Measurements from ENCODE around the gene SPATC1L.

SPATC1L gene

DNA sequence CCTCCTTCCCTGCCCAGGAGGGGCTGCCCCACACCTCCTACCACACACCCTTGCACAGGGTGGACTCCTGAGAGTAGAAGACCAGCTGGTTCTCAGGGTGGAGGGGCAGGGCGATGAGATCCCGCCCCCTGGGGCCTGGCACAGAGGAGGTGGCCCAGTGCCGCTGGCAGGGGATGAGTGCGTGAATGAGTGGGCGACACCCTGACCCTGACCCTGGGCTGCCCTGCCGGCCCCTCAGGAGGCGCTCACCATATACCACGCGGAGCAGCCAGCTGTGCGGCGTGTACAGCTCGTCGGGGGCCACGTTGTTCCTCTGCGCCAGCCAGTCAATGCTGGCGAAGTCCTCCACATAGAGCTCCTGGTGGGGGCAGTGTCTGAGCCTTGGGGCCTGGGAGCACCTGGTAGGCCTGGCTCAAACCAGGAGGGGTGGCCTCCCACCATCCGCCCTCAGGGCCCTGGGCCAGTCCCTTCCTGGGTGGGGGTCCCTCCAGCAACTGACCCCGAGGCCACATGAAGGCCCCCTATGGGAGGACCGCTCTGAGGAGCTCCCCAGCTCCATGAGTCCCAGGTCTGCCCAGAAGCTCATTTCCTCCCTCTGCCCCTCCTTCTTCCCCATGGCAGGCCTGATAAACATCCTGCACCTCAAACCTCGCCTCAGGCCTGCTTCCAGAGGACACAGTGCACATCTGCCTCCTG lies 31.3 kb upstream of the SPATC1L start:
- H3K9me3 ChIP-seq (ENCODE audit: control insufficient read depth, low read length): no peaks in the 10 kb centered on the region
- H3K4me1 ChIP-seq (ENCODE audit: control insufficient read depth, insufficient read depth, low read length, poor library complexity, severe bottlenecking): no peaks in the 10 kb centered on the region
- H3K27me3 ChIP-seq (replicated peaks; ENCODE audit: control insufficient read depth, insufficient read depth, low read length, poor library complexity, severe bottlenecking): no peaks in the 10 kb centered on the region
- peaks cover 20% of the 10 kb centered on the region for H3K36me3 ChIP-seq (ENCODE audit: control insufficient read depth, insufficient read depth, low read length)
- DNase-seq: no peak
- H3K4me3 ChIP-seq (ENCODE audit: insufficient read depth, low read depth, low read length, poor library complexity, severe bottlenecking): no peak overlapping the region
- no peak overlapping the region for H3K27ac ChIP-seq (ENCODE audit: insufficient read depth, low read length, poor library complexity, severe bottlenecking)

DNA sequence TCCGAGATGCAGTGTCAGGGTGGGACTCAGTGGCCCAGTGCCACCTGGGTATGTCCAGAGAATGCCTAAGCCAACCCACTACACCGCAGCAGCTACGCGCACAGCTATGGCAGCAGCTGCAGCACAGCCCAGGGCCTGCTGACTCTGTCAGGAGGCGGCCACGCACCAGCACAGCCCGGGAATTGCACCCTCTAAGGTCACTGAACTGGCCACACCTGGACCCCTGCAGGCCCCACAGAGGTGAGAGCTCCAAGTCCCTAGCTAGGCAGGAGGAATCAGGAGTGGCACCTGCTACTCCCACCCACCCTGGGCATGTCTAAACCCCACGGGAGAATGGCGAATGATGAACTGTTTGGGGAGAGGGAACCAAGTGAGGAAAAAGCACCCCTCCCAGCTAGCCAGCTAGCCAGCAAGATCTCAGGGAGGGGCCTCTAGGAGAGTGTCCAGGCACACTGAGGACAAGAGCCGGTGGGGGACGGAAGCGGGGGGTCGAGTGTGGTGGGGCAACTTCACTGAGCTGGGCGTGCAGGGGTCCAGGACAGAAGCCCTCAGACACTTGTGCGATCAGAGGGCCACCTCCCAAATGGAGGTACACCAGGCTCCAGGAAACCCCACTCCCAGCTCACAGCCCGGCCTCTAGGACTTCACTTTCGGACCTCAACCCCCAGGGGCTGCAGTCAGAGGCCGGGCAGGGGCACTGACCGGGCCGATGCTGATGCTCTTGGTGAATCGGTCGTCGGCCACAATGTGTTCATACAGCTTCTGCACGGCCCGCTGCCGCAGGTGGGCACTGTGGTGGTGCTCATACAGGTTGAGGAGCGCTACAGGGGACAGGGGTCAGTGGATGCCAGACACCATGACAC lies 30.4 kb upstream of the SPATC1L start:
- H3K27ac ChIP-seq (ENCODE audit: insufficient read depth, low read length, poor library complexity, severe bottlenecking): no peak overlapping the region
- H3K4me1 ChIP-seq (ENCODE audit: control insufficient read depth, insufficient read depth, low read length, poor library complexity, severe bottlenecking): no peaks in the 10 kb centered on the region
- no peak overlapping the region for H3K4me3 ChIP-seq (ENCODE audit: insufficient read depth, low read depth, low read length, poor library complexity, severe bottlenecking)
- DNase-seq: no peak
- H3K36me3 ChIP-seq (ENCODE audit: control insufficient read depth, insufficient read depth, low read length): peaks cover 18% of the 10 kb centered on the region
- no peaks in the 10 kb centered on the region for H3K27me3 ChIP-seq (replicated peaks; ENCODE audit: control insufficient read depth, insufficient read depth, low read length, poor library complexity, severe bottlenecking)
- no peaks in the 10 kb centered on the region for H3K9me3 ChIP-seq (ENCODE audit: control insufficient read depth, low read length)

DNA sequence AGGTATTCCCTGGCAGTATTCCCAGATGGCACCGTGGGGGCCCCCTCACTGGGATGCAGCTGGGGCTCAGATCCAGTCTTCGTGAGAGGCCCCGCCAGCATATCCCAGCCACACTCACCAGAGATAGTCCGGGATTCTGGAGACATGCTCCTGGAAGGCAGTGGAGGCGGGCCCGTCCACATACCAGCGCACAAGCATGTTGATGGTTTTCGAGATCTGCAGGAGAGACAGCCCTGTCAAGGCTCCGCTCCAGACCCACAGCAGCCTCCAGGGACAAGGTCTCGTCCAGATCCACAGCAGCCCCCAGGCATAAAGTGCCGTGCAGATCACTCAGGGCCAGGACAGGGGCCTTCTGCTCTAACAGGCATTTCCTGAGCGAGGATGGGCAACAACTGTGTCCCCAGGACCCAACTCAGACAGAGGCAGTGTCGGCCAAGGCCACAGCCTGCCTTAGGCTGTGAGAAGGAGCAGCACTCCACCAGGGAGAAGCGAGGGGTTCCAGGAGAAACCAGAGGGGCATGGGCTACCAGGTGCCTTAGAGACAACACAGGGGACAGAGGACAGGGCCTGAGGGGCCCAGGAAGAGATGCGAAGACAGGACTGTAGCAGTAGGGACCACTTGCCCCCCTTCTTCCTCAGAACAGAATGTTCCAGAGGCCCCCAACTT lies 29.5 kb upstream of the SPATC1L start:
- H3K36me3 ChIP-seq (ENCODE audit: control insufficient read depth, insufficient read depth, low read length): peaks cover 17% of the 10 kb centered on the region

DNA sequence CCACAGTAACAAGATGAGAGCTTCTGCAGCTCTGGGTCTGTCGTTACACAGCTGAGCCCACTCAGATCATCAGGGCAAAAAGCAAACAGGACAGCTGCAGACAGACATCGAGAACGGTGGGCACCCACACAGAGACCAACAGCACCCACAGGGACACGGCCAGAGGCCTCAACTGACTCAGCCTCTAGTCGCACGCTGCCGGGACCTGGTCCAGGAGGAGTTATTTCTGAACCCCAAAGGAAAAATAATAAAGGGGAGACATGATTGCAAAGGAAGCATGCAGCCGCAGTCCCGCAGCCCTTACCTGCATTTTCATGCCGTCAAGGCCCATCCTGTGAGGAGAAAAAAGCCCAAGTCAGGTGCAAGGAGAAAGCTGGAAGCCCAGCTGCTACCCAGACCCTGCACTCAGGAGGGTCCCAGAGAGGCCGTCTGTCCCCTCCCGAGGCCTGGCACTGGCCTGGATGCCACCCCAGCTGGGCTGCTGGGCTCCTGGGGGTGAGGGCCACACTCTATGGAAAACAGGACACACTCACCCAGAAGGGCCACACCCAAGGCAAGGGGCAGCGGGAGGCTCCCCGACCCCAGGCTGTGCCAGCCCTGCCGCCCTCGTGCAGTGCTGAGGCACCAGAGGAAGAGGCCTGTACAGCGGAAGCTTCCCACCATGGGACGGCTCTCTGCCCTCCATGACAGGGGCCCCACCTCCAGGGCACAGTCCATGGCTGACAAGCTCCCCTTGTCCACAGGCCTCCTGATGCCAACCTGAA lies 28.6 kb upstream of the SPATC1L start:
- Histone ChIP-seq H3K9me3 (ENCODE audit: control insufficient read depth, low read length) (no peaks in the 10 kb centered on the region), H3K36me3 (ENCODE audit: control insufficient read depth, insufficient read depth, low read length) (peaks cover 24% of the 10 kb centered on the region), H3K27ac (ENCODE audit: insufficient read depth, low read length, poor library complexity, severe bottlenecking) (no peak overlapping the region), H3K27me3 (replicated peaks; ENCODE audit: control insufficient read depth, insufficient read depth, low read length, poor library complexity, severe bottlenecking) (no peaks in the 10 kb centered on the region), H3K4me3 (ENCODE audit: insufficient read depth, low read depth, low read length, poor library complexity, severe bottlenecking) (no peak overlapping the region), H3K4me1 (ENCODE audit: control insufficient read depth, insufficient read depth, low read length, poor library complexity, severe bottlenecking) (no peaks in the 10 kb centered on the region)
- DNase-seq: no peak

More for the DNA sequence above, 29.5 kb upstream of the SPATC1L start:
- Histone ChIP-seq H3K9me3 (ENCODE audit: control insufficient read depth, low read length) (no peaks in the 10 kb centered on the region), H3K27ac (ENCODE audit: insufficient read depth, low read length, poor library complexity, severe bottlenecking) (no peak overlapping the region), H3K27me3 (replicated peaks; ENCODE audit: control insufficient read depth, insufficient read depth, low read length, poor library complexity, severe bottlenecking) (no peaks in the 10 kb centered on the region), H3K4me3 (ENCODE audit: insufficient read depth, low read depth, low read length, poor library complexity, severe bottlenecking) (no peak overlapping the region), H3K4me1 (ENCODE audit: control insufficient read depth, insufficient read depth, low read length, poor library complexity, severe bottlenecking) (no peaks in the 10 kb centered on the region)
- DNase-seq: no peak

DNA sequence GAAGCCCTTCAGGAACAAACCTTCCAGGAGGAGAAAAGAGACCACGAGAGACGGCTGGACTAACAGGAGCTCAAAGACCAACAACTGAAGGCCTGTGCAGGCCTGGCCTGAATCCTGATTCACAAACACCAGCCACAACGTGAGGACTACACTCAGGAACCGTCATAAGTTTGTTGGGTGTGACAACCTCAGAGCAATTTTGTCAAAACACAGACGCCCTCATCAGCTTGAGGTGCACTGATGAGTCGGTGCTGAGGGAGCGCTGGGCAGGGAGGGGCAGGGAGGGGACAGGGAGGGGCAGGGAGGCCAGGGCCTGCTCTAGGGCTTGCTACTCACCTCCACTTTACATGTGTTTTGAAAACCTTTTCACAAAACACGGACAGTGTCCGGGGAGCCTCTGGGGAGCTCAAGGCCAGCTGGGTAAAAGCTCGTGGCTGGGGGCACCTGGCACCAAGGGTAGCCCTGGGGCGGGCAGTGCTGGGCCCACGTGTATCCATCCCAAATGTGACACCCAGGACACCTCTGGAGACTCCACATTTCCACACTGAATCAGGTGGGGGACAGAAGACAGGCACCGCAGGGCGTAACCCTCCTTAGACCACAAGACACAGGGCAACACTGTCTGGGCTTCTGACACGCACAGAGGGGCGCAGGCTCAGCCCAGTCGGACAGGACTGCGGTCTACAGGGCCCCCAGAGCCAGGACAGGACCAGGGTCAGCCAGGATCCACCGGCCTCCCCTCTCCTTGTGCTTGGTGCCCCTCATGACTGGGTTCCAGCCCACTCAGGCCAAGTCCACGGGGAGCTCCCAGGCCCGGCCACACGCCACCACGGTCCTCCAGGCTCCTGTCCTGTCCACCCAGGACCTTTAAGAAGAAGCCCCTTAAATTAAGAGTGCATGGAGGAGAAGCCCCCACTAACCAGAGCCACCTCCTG lies 27.8 kb upstream of the SPATC1L start:
- Histone ChIP-seq H3K27me3 (replicated peaks; ENCODE audit: control insufficient read depth, insufficient read depth, low read length, poor library complexity, severe bottlenecking) (no peaks in the 10 kb centered on the region), H3K4me3 (ENCODE audit: insufficient read depth, low read depth, low read length, poor library complexity, severe bottlenecking) (no peak overlapping the region), H3K36me3 (ENCODE audit: control insufficient read depth, insufficient read depth, low read length) (peaks cover 27% of the 10 kb centered on the region)

DNA sequence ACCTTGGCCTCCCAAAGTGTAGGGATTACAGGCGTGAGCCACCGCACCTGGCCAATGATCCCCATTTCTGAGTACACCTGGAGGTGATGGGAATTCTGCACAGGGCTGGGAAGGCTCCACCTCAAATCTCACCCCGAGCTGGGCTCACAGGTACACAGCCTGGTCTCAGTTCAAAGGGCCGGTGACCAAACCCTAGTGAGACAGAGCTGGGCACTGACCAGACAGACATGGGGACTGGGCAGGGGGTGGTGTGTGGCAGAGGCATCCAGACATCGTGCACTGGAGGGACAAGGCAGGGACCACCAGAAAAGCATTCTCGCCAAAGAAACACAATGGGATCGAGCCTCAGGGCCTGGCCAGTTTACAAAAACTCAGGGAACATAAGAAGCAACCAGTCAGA lies 27.1 kb upstream of the SPATC1L start:
- Histone ChIP-seq H3K27me3 (replicated peaks; ENCODE audit: control insufficient read depth, insufficient read depth, low read length, poor library complexity, severe bottlenecking) (no peaks in the 10 kb centered on the region), H3K36me3 (ENCODE audit: control insufficient read depth, insufficient read depth, low read length) (peaks cover 32% of the 10 kb centered on the region), H3K9me3 (ENCODE audit: control insufficient read depth, low read length) (no peaks in the 10 kb centered on the region), H3K4me1 (ENCODE audit: control insufficient read depth, insufficient read depth, low read length, poor library complexity, severe bottlenecking) (no peaks in the 10 kb centered on the region), H3K4me3 (ENCODE audit: insufficient read depth, low read depth, low read length, poor library complexity, severe bottlenecking) (no peak overlapping the region), H3K27ac (ENCODE audit: insufficient read depth, low read length, poor library complexity, severe bottlenecking) (no peak overlapping the region)
- no peak for DNase-seq

More for the DNA sequence above, 27.8 kb upstream of the SPATC1L start:
- no peaks in the 10 kb centered on the region for H3K9me3 ChIP-seq (ENCODE audit: control insufficient read depth, low read length)
- H3K27ac ChIP-seq (ENCODE audit: insufficient read depth, low read length, poor library complexity, severe bottlenecking): no peak overlapping the region
- DNase-seq: no peak
- no peaks in the 10 kb centered on the region for H3K4me1 ChIP-seq (ENCODE audit: control insufficient read depth, insufficient read depth, low read length, poor library complexity, severe bottlenecking)

DNA sequence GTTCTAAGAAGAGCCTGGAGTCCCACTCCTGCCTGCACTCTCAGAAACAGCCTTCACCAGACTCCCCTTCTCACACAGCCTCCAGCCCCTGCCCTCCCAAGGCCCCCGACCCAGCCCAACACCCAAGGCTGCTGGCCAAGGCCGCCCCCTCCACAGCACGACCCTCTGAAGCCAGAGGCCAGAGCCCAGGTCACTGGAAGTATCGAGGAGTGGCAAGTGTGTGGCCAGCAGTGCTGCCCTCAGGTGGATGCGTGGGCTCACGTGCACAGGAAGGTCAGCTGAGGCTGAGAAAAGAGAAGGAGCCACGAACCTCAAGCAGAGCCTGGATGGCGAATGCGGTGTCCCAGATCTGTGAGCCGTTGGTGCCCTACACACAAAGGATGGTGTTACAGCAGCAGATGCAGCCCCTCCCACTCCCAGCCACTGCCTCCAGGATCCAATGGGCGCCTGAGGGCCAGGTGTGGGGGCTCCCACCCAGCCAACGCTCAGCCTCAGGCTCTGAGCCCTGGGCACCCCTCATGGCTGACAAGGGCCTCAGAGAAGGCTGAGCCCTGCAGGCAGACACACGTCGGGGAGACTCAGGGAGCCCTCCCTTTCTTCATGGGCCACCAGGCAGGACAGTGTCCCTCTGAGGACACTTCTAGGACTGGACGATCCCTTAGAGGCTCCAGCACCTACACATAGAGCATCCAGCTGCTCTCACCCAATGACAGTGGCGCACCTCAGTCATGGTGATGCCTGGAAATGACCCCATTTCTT lies 26.3 kb upstream of the SPATC1L start:
- Histone ChIP-seq H3K36me3 (ENCODE audit: control insufficient read depth, insufficient read depth, low read length) (peaks cover 31% of the 10 kb centered on the region), H3K9me3 (ENCODE audit: control insufficient read depth, low read length) (no peaks in the 10 kb centered on the region), H3K4me3 (ENCODE audit: insufficient read depth, low read depth, low read length, poor library complexity, severe bottlenecking) (no peak overlapping the region), H3K27me3 (replicated peaks; ENCODE audit: control insufficient read depth, insufficient read depth, low read length, poor library complexity, severe bottlenecking) (no peaks in the 10 kb centered on the region), H3K4me1 (ENCODE audit: control insufficient read depth, insufficient read depth, low read length, poor library complexity, severe bottlenecking) (no peaks in the 10 kb centered on the region), H3K27ac (ENCODE audit: insufficient read depth, low read length, poor library complexity, severe bottlenecking) (no peak overlapping the region)
- no peak for DNase-seq

DNA sequence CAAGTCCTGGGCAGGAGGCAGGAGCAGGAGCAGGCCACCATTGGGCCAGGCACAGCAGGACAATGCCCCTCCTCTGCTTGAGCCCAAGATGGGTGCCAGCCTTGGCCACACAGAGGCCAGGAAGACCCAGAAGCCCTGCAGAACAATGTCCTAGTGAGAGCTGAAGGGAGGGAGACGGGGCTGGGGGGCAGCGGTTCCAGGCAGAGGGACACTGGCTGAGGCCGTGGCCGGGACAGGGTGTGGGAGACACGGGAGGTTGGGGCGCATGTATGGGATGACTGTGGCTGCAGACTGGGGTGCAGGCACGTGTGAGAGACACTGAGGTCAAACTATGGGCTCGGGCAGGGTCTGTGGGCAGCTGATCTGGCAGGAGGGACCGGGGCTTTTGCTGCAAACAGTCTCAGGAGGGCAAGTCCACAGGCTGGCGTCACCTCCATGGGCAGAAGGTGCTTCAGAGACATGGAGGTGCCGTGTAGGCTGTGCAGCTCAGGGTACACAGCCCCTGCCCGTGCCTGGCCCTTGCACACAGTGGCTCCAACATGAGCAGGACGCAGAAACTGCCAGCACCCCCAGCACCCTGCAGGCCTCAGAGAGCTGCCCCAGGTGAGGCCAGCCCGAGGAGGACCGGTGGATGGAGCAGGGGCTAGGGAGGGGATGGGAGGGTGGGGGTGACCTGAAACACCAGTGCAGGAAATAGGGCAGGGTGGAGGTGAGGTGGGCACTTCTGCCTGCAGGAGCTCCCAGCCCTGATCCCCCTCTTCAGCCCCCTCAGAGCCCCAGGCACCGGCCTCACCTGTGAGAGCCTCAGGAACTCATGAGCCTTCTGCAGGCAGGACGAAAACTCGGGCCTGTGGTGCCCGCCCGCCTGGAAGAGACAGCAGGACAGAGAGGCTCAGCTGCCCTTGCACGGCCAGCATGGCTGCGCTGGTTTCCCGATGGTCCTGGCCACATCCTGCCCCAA lies 24.8 kb upstream of the SPATC1L start:
- Histone ChIP-seq H3K36me3 (ENCODE audit: control insufficient read depth, insufficient read depth, low read length) (peaks cover 35% of the 10 kb centered on the region), H3K4me1 (ENCODE audit: control insufficient read depth, insufficient read depth, low read length, poor library complexity, severe bottlenecking) (no peaks in the 10 kb centered on the region), H3K9me3 (ENCODE audit: control insufficient read depth, low read length) (no peaks in the 10 kb centered on the region), H3K4me3 (ENCODE audit: insufficient read depth, low read depth, low read length, poor library complexity, severe bottlenecking) (no peak overlapping the region), H3K27me3 (replicated peaks; ENCODE audit: control insufficient read depth, insufficient read depth, low read length, poor library complexity, severe bottlenecking) (no peaks in the 10 kb centered on the region), H3K27ac (ENCODE audit: insufficient read depth, low read length, poor library complexity, severe bottlenecking) (no peak overlapping the region)
- DNase-seq: no peak

All from effector memory CD4-positive, alpha-beta T cell (primary cell).